ENCODE data around the gene RBM10. TPM values are rescaled to one million over a fixed set of nuclear protein-coding genes. Genes with fewer than 3 reads are reported as not detected.
A peak's percentile ranks its signal among the peaks of the same experiment; 100 is the strongest.

RBM10 gene
- total and polyA plus RNA-seq, 2 experiments from 2014 or later: 39.5 to 101 TPM

DNA sequence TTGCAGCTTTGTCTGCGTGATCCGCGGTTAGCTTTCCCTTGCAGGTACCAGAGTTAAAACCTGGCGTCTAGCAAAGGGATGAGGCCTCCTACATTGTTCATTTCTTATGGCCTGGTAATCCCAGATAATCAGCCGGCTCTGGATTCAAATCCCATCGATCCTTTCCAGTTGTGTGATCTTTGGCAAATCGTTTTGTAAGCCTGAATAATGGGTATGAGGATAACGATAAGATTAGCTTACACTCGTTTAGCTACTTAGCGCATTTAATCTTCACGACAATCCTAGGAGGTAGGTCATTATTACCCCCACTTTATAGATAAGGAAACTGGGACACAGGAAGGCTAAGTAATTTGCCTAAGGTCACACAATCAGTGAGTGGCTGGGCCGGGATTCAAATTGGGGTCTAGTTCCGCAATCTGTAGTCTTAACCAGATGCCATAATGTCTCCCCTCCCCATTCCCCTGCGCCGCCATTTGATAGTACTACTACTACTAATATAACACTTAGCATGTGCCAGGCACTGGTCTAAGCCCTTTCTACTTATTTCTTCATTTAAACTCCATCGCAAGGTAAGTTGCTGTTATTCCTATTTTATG is 46.9 kb downstream of the RBM10 start:
- H3K36me3 Mint-ChIP-seq (ENCODE audit: low read depth): peaks cover 31% of the 10 kb centered on the region
- Histone ChIP-seq H3K27ac (ENCODE audit: low read depth) (no peak overlapping the region), H3F3A (replicated peaks; ENCODE audit: low read depth) (0 out of 2 replicates have a peak, but pooled peaks cover 2% of the 10 kb centered on the region), H3K27me3 (ENCODE audit: insufficient read depth) (no peaks in the 10 kb centered on the region), H2AFZ (no peak overlapping the region), H3K4me2 (peak overlapping the region; percentile 84), H3K4me1 (ENCODE audit: insufficient read depth) (peaks cover 28% of the 10 kb centered on the region), H3K79me2 (replicated peaks; ENCODE audit: insufficient read depth) (peaks cover 37% of the 10 kb centered on the region), H3K9me2 (ENCODE audit: insufficient read depth) (no peaks in the 10 kb centered on the region), H3K36me3 (ENCODE audit: insufficient read depth) (no peaks in the 10 kb centered on the region), H3K4me3 (peak overlapping the region; percentile 82), H4K20me1 (replicated peaks; ENCODE audit: insufficient read depth) (peaks cover 8% of the 10 kb centered on the region)
- H3K27ac Mint-ChIP-seq: no peak overlapping the region
- H3K4me1 Mint-ChIP-seq: peaks cover 34% of the 10 kb centered on the region
- TF ChIP-seq, protein P1, sequence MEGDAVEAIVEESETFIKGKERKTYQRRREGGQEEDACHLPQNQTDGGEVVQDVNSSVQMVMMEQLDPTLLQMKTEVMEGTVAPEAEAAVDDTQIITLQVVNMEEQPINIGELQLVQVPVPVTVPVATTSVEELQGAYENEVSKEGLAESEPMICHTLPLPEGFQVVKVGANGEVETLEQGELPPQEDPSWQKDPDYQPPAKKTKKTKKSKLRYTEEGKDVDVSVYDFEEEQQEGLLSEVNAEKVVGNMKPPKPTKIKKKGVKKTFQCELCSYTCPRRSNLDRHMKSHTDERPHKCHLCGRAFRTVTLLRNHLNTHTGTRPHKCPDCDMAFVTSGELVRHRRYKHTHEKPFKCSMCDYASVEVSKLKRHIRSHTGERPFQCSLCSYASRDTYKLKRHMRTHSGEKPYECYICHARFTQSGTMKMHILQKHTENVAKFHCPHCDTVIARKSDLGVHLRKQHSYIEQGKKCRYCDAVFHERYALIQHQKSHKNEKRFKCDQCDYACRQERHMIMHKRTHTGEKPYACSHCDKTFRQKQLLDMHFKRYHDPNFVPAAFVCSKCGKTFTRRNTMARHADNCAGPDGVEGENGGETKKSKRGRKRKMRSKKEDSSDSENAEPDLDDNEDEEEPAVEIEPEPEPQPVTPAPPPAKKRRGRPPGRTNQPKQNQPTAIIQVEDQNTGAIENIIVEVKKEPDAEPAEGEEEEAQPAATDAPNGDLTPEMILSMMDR (conservative IDR thresholded peaks at IDR 0.05; ENCODE audit: low read depth in 2 of 2): no peak
- TF ChIP-seq POLR2AphosphoS5 (IDR thresholded peaks at IDR 0.05; ENCODE audit: low read depth) (no peak), ZNF462 (CRISPR knock-in tag; IDR thresholded peaks at IDR 0.05) (no peak), ZNF114 (CRISPR knock-in tag; IDR thresholded peaks at IDR 0.05) (no peak), REST (IDR thresholded peaks at IDR 0.05; ENCODE audit: unreplicated experiment) (no peak), NANOG (IDR thresholded peaks at IDR 0.05; ENCODE audit: borderline replicate concordance) (no peak), EZH2phosphoT487 (IDR thresholded peaks at IDR 0.05; ENCODE audit: unreplicated experiment) (no peak), STAT1 (IDR thresholded peaks at IDR 0.05; ENCODE audit: unreplicated experiment) (no peak), EZH2 (IDR thresholded peaks at IDR 0.05; ENCODE audit: low read depth, unreplicated experiment) (no peak), JUNB (IDR thresholded peaks at IDR 0.05; ENCODE audit: unreplicated experiment) (no peak), CREB1 (CRISPR knock-in tag; IDR thresholded peaks at IDR 0.05; ENCODE audit: low read depth) (no peak), ZNF331 (CRISPR knock-in tag; IDR thresholded peaks at IDR 0.05; ENCODE audit: low read depth) (no peak)
- TF ChIP-seq, protein P2, sequence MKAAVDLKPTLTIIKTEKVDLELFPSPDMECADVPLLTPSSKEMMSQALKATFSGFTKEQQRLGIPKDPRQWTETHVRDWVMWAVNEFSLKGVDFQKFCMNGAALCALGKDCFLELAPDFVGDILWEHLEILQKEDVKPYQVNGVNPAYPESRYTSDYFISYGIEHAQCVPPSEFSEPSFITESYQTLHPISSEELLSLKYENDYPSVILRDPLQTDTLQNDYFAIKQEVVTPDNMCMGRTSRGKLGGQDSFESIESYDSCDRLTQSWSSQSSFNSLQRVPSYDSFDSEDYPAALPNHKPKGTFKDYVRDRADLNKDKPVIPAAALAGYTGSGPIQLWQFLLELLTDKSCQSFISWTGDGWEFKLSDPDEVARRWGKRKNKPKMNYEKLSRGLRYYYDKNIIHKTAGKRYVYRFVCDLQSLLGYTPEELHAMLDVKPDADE (IDR thresholded peaks at IDR 0.05): no peak
- ATAC-seq (no peak), DNase-seq (ENCODE audit: low spot score) (no peak)
- H3K9me3 Mint-ChIP-seq: no peaks in the 10 kb centered on the region
- peaks cover 24% of the 10 kb centered on the region for H3K27me3 Mint-ChIP-seq (ENCODE audit: insufficient read depth, low read depth, poor library complexity)
- peak overlapping the region; percentile 91 for H3K4me3 Mint-ChIP-seq

Data from GM23338 (cell line).